Endothelial cell of hepatic sinusoid (primary cell): ENCODE data around the gene HDAC7.

Experiments used
- in situ Hi-C: cut with HindIII; loops from 2 replicates; pipeline ENCODE4 v1.10.0; 2017; ENCODE audit warnings: low sequenced_read_pairs

HDAC7 gene

DNA sequence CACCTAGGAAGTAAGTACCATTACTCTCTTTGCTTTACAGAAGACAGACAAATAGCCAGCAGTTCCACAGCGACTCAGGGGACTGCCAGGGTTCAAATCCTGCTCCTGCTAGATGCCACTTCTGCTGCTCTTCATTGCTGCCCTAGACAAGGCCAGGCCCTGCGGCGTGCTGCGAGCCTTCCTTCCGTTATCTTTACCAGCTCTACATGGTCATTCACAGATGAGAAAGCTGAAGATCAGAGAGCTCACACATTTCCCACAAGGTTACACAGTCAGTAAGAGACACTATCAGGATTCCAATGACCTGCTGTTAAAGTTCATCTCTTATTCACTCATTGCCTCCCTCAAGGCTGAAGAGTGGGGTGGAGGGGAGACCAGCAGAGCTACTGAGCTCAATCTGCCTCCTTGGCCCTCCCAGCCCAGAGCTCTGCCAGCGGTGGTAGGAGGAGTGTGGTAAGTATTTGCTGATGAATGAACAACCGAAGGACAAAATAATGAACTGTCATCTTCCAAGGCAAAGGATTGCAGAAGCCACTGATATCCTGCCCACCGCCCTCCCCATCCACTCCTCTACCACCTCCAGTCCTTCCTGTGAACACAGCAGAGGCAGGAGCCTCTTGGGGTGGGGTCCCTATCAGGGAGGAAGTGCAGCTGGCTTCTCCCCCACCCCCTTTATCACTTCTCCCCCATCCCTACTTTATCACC lies 14.6 kb upstream of the HDAC7 start:
- in situ Hi-C loops, result no loop called here

GRCh38 chr12:47833591-47834012 lies 13.9 kb upstream of the HDAC7 start:
- in situ Hi-C loops, result no loop called here

DNA sequence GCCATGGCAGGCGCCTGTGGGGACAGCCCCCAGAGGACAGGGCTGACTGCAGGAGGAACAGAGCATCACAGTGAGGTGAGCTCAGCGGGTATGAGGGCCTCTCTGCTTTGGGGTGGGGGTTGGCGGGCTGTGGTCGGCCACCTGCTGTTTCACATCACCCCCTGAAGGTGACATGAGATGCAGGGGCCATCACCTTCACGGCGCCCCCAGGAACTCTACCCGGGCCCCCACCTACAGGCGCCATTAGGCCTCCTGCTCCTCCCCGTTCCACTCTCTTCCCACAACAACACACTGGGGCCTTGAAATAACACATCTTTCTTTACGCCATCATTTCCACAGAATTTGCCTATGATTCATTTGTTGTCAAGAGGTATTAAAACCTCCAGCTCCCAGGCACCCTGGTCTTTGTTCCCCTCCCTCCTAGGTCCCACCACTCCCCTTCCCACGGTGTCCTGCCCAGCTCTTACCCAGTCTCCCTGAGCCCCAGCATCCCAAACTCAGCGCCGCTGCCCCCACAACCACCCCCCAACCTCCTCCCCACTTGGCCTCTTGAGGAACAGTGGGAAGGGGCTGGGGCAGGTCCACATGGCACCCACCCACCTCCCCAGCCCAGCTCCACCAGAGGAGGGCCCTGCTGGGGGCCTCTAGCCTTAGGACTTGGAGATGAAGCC lies 12.7 kb upstream of the HDAC7 start:
- in situ Hi-C loops, result no loop called here

DNA sequence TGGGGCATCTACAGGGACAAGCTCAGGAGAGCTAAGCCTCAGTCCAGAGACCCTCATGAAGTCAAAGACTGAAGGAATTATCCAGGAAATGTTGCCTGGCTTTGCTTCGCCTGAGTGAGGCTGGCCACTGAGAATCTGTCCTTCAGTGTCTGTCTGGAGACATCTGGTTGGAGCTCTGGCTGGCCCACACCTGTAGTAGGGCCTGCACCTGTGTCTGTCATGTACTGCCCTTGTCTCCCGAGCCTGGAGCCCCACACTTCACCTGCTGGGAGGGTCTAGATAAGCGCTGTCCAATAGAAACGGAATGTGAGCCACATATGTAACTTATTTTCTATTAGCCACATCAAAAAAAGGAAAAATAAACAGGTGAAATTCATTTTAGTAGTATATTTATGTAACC lies 9.9 kb upstream of the HDAC7 start:
- in situ Hi-C loops, result no loop called here

DNA sequence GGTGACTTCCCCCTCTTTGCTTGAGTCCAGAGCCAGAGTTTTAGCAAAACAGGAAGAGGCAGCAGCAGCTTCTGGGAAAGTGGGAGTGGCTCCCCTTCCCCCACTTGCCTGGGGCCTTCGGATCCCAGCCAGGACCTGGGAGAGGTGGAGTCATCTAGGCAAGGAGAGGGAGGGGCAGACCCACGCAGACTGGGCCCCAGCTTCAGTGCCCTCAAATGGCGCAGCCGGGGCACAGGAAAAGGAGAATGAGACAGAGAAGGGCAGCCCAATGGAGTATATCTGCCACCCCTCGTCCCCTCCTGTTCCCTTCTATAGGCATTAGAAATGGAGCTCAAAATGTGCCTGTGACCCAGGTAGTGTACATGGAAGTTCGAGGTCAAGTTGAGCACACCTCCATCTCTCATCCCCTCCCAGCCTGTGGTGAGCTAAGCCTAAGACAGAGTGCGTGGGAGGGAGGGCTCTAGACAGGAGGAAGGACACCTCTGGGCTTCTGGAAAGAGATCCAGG lies 9.3 kb upstream of the HDAC7 start:
- in situ Hi-C loops, result no loop called here

DNA sequence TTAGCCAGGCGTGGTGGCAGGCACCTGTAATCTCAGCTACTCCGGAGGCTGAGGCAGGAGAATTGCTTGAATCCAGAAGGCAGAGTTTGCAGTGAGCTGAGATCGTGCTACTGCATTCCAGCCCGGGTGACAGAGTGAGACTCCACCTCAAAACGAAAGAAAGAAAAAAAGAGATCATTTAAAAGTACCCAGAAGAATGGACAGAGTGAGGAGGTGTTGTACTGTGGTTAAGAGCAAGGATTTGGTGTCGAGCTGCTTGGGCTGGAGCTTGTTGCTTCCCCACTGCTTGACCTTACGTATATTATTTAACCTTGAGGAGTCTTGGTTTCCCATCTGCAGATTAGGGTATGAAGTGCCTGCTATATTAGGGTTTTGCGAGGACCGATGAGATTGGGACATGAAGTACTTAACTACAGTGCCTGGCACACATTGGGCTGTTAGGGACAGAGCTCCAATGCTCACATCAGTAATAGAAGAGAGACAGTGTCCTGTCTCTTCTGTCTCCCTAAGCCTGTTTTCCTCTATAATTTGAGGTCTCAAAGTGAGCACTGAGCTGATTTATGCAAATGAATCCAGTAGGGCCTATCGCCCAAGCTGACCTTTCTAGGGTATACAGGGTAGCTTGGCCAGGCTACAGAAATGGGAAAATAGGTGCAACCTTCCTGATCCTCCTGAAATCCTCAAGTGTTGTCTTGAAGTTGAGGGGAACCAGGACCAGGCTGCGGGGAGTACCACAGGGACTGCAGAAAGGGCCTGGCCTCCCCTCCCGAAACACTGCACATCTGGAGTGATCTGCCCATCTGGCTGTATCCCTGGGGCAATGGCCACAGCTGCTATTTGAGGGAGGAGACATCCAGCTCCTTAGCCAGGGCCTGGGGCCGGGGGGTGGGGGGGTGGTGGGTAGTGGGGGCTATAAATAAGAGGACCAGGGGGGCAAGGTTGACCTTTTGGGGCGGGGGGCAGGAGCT lies 8.6 kb upstream of the HDAC7 start:
- in situ Hi-C loops, result no loop called here

GRCh38 chr12:47825173-47825639 lies 5.5 kb upstream of the HDAC7 start:
- in situ Hi-C loops, result no loop called here

DNA sequence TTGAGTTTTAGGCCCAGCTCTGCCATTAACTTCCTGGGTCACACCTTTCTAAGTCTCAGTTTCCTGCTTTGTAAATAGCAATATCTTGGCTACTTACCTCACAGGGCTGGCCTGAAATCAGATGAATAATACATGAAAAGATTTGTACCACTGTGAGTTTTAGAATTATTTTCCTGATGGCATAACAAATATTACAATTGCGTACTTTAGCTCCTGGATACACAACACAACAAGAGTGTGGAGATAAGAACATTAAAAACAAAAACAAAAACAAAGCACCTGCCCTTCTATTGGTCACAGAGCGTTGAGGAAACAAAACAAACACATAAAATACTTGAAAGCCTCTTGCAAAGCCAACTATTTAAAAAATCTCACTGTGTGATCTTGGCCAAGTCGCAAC lies 4.9 kb upstream of the HDAC7 start:
- in situ Hi-C loops, result no loop called here

DNA sequence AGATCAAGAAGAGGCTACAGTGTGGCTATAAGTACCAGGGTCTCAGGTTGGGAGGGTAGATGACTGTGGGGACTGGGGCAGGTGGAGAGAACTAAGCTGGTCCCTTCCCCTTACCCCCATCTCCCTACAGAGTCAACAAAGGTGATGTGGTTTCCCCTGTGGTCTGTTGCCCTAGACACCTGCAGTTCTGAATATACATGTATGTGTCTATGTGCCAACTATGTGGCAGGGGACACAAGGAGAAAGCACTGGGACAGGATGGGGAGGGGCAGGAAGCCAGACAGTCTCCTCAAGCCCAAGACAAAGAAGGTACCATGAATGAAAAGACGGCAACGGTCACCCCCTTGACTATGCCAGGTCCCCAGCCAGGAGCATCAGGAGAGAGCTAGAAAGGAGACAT lies 4.5 kb upstream of the HDAC7 start:
- in situ Hi-C loops, result no loop called here

DNA sequence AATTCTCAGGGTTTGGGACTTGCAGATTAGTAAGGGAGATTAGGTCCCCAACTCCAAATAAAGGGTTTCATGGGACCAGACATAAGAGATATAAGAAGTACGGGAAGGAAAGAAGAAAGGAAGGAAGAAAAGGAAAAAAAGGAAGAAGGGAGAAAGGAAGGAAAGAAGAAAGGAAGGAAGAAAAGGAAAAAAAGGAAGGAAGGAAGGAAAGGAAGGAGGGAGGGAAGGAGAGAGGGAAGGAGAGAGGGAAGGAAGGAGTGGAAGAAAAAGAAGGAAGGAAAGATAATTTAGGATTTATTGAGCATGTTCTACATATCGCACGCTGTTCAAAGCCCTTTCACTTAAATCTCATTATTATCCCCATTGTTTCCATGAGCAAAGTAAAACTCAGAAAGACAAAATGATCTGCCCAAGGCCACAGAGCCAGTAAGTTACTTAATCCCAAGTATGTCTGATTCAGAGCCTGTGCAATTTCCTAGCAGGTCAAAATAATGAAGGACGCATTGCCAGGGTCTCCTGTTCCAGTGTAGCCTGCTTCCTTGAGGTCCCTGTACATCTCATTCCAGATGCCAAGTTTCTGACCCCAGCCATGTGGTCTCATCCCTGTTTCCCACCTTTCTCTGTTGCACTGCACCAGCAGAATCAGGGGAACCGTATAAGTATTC lies 3.9 kb upstream of the HDAC7 start:
- in situ Hi-C loops, result no loop called here

GRCh38 chr12:47822863-47823262 lies 3.2 kb upstream of the HDAC7 start:
- in situ Hi-C loops, result no loop called here

GRCh38 chr12:47822401-47822800 lies 2.7 kb upstream of the HDAC7 start:
- in situ Hi-C loops, result no loop called here

DNA sequence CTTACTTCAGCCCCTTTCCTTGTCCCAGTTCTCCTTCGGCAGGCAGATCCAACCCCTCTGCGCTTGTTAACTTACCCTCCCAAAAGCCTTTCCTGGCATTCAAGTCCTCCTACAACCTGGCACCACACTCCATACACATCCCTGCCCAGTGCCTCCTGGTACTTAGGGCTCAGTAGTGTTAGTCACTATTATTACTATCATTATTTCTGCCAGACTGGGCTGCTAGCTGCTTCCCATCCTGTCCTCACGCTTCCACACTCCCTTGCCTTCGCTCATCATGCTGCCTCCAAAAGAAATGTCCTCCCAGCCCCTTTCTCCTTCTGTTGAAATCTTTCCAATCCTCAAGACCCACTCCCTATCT lies 1.6 kb upstream of the HDAC7 start:
- in situ Hi-C loops, result no loop called here

- in situ Hi-C loops, result no loop called here
Measured at GRCh38 chr12:47820631-47821345, 1.1 kb upstream of the HDAC7 start.

DNA sequence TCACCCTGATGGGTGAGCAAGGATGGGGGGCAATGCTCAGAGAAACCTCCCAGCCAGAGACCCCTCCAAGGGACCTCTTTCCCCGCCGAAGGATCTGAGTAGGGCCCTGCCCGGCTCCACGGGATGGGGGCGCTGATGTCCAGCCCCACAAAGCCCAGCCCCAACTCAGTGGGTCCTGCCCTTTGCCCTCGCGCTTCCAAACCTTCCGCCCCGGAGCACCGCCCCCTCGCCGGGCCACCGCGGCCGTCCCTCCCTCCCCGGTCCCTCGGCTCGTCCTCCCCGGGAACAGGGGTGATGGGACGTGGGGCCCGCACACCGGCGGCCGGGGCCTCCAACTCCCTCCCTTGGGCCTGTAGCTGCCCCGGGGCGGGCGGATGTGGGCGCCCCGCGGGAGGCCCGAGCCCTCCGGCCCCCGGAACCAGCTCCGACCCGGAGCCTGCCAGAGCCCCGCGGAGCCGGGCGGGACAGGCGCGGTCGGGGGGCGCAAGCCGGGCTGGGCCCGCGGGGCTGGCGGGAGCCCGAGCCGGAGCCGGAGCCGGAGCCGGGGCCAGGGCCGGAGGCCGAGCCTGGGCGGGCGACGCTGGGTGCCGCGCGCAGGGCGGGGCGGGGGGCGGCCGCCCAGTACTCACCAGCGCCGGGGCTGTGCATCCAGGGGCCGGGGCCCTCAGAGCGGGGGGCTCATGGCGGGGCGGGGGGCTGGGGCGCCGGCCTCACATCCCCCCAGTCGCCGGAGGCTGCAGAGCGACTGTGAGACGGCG lies 386 bp downstream of the HDAC7 start:
- in situ Hi-C loops, result loop anchor here (5.0 kb wide), 1 partner anchor 97 kb away; no protein-coding TSS in a partner anchor

- in situ Hi-C loops, result loop anchor here (5.0 kb wide), 1 partner anchor 96 kb away; no protein-coding TSS in a partner anchor
Measured at GRCh38 chr12:47818467-47819137, 1.1 kb downstream of the HDAC7 start.

DNA sequence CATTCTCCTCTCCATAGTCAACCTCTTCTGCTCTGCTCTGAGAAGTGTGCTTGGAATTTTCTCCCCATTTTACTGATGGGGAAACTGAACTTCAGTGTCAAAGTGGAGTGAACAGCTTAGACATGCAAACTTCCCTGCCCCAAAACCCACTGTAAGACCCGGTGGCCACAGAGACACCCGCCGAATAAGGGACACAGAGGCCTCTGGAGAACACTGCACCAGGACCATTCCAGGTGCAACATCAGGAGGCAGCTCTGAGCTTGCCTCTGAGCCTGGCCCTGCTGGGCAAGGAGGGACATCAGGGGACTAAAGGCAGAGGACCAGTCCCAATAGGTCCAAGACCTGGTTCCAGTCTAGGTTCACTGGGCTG lies 1.7 kb downstream of the HDAC7 start:
- in situ Hi-C loops, result loop anchor here (5.0 kb wide), 1 partner anchor 96 kb away; no protein-coding TSS in a partner anchor

DNA sequence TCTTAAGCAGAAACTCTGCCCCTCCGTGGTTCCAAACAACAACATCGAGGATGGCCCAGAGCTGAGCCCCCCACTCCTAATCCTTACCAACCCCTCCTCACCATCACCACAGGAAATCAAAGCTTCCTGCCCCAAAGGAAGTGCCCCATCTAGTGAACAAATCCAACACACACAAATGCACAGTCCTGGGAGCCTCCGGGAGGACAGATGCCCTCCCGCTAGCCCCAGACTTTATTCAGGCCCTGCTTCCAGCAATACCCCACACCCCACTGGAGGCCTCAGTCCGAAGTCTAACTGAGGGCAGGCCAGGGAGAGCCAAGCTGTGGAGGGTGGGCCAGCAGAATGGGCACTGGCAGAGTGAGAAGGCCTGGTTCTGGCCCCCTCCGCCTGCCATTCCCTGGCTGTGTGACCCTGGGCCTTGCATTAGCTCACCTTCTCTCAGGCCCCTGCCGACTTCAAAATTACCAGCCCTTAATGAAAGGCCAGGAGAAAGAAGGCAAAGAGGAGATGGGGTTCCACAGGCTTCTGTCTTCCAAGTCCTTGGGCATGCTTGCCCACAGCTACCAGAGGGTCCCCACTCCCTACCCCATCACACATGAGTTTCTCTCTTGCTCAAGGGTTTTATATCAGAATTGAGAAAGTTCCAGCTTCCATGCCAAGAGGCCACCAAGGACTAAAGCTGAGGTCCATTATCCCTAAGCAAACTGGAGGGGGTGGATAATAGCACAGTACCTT lies 2.3 kb downstream of the HDAC7 start:
- in situ Hi-C loops, result loop anchor here (5.0 kb wide), 1 partner anchor 95 kb away; no protein-coding TSS in a partner anchor
